HCT116 (cell line): ENCODE measurements around the gene XPO4. TPM values are rescaled to one million over a fixed set of nuclear protein-coding genes. Genes with fewer than 3 reads are reported as not detected.

Experiments
- ATAC-seq: fragments of 200-7000 bp; cut with Tn5 transposase; 2 replicates; pipeline ENCODE4 v1.9.1; 2020; ENCODE audit warnings: mild to moderate bottlenecking, moderate library complexity
- BruUV-seq: library from RNA; stranded (reverse); fragments of 400-500 nt; replicated peaks from 2 replicates; lab custom pipeline; 2021; lab: Mats Ljungman, UMichigan
- CTCF ChIA-PET: fragments of 300-600 bp; sonication (Branson Sonifier 250); formaldehyde crosslinking; loops from one replicate; lab custom pipeline; 2021; ENCODE audit warnings: antibody characterized with exemption; lab: Charles Lee
- POLR2A ChIA-PET: fragments of 300-600, 350-600 bp; sonication (Branson Sonifier 250); formaldehyde crosslinking; loops from one replicate; lab custom pipeline; 2021; ENCODE audit warnings: antibody characterized with exemption; lab: Charles Lee
- RAD21 ChIA-PET, 2 experiments: fragments of 300-600 bp; sonication (Branson Sonifier 250); formaldehyde crosslinking; loops; one replicate each; lab custom pipeline; 2023; ENCODE audit warnings: low total read pairs in 2 of 2; ENCODE audit not compliant: uncharacterized antibody in 2 of 2, unreplicated experiment in 2 of 2, low non-redundant PET in 1 of 2; lab: Charles Lee
- DNase-seq: peaks from one replicate; pipeline ENCODE4 v3.0.0-alpha.2; 2010; ENCODE audit warnings: low read depth, low spot score
- H2AFZ ChIP-seq: fragments of 200-600 bp; shearing (Covaris generic), sonication (generic); 2 replicates; pipeline ENCODE4 v1.6.1; 2017; ENCODE audit warnings: low read depth, mixed run types, mixed read lengths, antibody characterized with exemption, low read length; ENCODE audit not compliant: poor library complexity, severe bottlenecking
- H3K27ac ChIP-seq: 2 replicates; pipeline ENCODE4 v1.5.1; 2012; ENCODE audit warnings: low read depth, low read length
- H3K27me3 ChIP-seq: fragments of 200-600 bp; sonication (generic); 2 replicates; pipeline ENCODE4 v1.6.1; 2016; ENCODE audit warnings: mixed run types, low read length, mixed read lengths; ENCODE audit not compliant: insufficient read depth
- H3K36me3 ChIP-seq, 2 experiments: fragments of 200-500 bp in 1 of 2; fragments of 200-600 bp in 1 of 2; sonication (Bioruptor generic) in 1 of 2; sonication (generic) in 1 of 2; 2 replicates each; pipeline versions ENCODE4 v1.5.1 to v1.6.1; 2014 to 2016; ENCODE audit warnings: low read length in 2 of 2, inconsistent platforms in 1 of 2, mixed read lengths in 1 of 2, mixed run types in 1 of 2; ENCODE audit not compliant: insufficient read depth in 2 of 2, control insufficient read depth in 1 of 2
- H3K4me1 ChIP-seq, 2 experiments: fragments of 200-600 bp in 1 of 2; sonication (generic) in 1 of 2; 2 replicates each; pipeline versions ENCODE4 v1.5.1 to v1.6.1; 2012 to 2017; ENCODE audit warnings: low read length in 2 of 2, inconsistent platforms in 1 of 2, mild to moderate bottlenecking in 1 of 2, mixed read lengths in 1 of 2, mixed run types in 1 of 2, moderate library complexity in 1 of 2; ENCODE audit not compliant: insufficient read depth in 2 of 2, control insufficient read depth in 1 of 2
- H3K4me2 ChIP-seq: fragments of 200-600 bp; sonication (generic); 2 replicates; pipeline ENCODE4 v1.6.1; 2017; ENCODE audit warnings: mixed run types, low read length, mixed read lengths
- H3K4me3 ChIP-seq, 2 experiments: fragments of 200-600 bp in 1 of 2; sonication (generic) in 1 of 2; replicated peaks in 1 of 2; 2 replicates each; pipeline ENCODE4 v1.5.1; 2011 to 2016; ENCODE audit warnings: low read length in 2 of 2, control low read depth in 1 of 2, low read depth in 1 of 2, mild to moderate bottlenecking in 1 of 2, mixed read lengths in 1 of 2, mixed run types in 1 of 2
- H3K79me2 ChIP-seq: fragments of 200-600 bp; sonication (generic); 2 replicates; pipeline ENCODE4 v1.6.1; 2017; ENCODE audit warnings: mild to moderate bottlenecking, mixed run types, low read length, moderate library complexity, mixed read lengths; ENCODE audit not compliant: insufficient read depth
- H3K9ac ChIP-seq: fragments of 200-600 bp; sonication (generic); 2 replicates; pipeline ENCODE4 v1.6.1; 2016; ENCODE audit warnings: low read length, mixed read lengths
- H3K9me2 ChIP-seq: fragments of 200-600 bp; sonication (generic), shearing (Covaris generic); 2 replicates; pipeline ENCODE4 v1.6.1; 2017; ENCODE audit warnings: mixed run types, mild to moderate bottlenecking, moderate library complexity; ENCODE audit not compliant: insufficient read depth
- H3K9me3 ChIP-seq, 2 experiments: fragments of 200-500 bp in 1 of 2; fragments of 200-600 bp in 1 of 2; sonication (Bioruptor generic) in 1 of 2; sonication (generic) in 1 of 2; 2 replicates each; pipeline ENCODE4 v1.6.1; 2014 to 2017; ENCODE audit warnings: low read length in 2 of 2, mixed read lengths in 2 of 2, inconsistent platforms in 1 of 2, low read depth in 1 of 2, mild to moderate bottlenecking in 1 of 2, mixed run types in 1 of 2, moderate library complexity in 1 of 2; ENCODE audit not compliant: control insufficient read depth in 1 of 2, insufficient read depth in 1 of 2
- H4K20me1 ChIP-seq: fragments of 200-600 bp; sonication (generic), shearing (Covaris generic); 2 replicates; pipeline ENCODE4 v1.6.1; 2017; ENCODE audit warnings: mixed run types, mild to moderate bottlenecking, moderate library complexity; ENCODE audit not compliant: insufficient read depth
- ATF3 ChIP-seq: IDR thresholded peaks from 2 replicates; pipeline ENCODE4 v1.6.1; 2012
- CBX3 ChIP-seq: IDR thresholded peaks from 2 replicates; pipeline ENCODE4 v1.6.1; 2012; ENCODE audit warnings: low read depth
- CEBPB ChIP-seq: IDR thresholded peaks from 2 replicates; pipeline ENCODE4 v1.6.1; 2012; ENCODE audit warnings: low read depth
- EGR1 ChIP-seq: IDR thresholded peaks from 2 replicates; pipeline ENCODE4 v1.6.1; 2012; ENCODE audit warnings: low read depth
- ELF1 ChIP-seq: IDR thresholded peaks from 2 replicates; pipeline ENCODE4 v1.6.1; 2012; ENCODE audit warnings: low read depth, borderline replicate concordance
- FOSL1 ChIP-seq: IDR thresholded peaks from 2 replicates; pipeline ENCODE4 v1.6.1; 2012; ENCODE audit warnings: low read depth
- JUND ChIP-seq: IDR thresholded peaks from 2 replicates; pipeline ENCODE4 v1.6.1; 2012
- POLR2A ChIP-seq: IDR thresholded peaks from 2 replicates; pipeline ENCODE4 v1.7.0; 2011; ENCODE audit warnings: borderline replicate concordance; ENCODE audit not compliant: insufficient read depth, insufficient read length; ENCODE audit errors: extremely low read depth
- POLR2AphosphoS5 ChIP-seq: IDR thresholded peaks from 2 replicates; pipeline ENCODE4 v1.6.1; 2011; ENCODE audit warnings: mild to moderate bottlenecking, low read depth, low read length, moderate library complexity
- RAD21 ChIP-seq: IDR thresholded peaks from 2 replicates; pipeline ENCODE4 v1.6.1; 2012; ENCODE audit warnings: low read depth, mild to moderate bottlenecking
- REST ChIP-seq: IDR thresholded peaks from 2 replicates; pipeline ENCODE4 v1.6.1; 2012; ENCODE audit warnings: low read depth
- SIN3A ChIP-seq: IDR thresholded peaks from 2 replicates; pipeline ENCODE4 v1.6.1; 2012; ENCODE audit warnings: low read depth
- SP1 ChIP-seq: IDR thresholded peaks from 2 replicates; pipeline ENCODE4 v1.6.1; 2012; ENCODE audit warnings: low read depth
- SRF ChIP-seq: IDR thresholded peaks from 2 replicates; pipeline ENCODE4 v1.6.1; 2012; ENCODE audit warnings: low read depth
- TCF7L2 ChIP-seq: IDR thresholded peaks from 2 replicates; pipeline ENCODE4 v1.7.0; 2011; ENCODE audit warnings: borderline replicate concordance, inconsistent platforms; ENCODE audit not compliant: insufficient read depth, insufficient read length; ENCODE audit errors: extremely low read depth
- YY1 ChIP-seq: IDR thresholded peaks from 2 replicates; pipeline ENCODE4 v1.6.1; 2011; ENCODE audit warnings: low read length, low read depth, moderate library complexity, mild to moderate bottlenecking; ENCODE audit not compliant: insufficient replicate concordance; ENCODE audit errors: extremely low read depth
- ZBTB33 ChIP-seq: IDR thresholded peaks from 2 replicates; pipeline ENCODE4 v1.6.1; 2011; ENCODE audit warnings: mild to moderate bottlenecking, low read length, moderate library complexity; ENCODE audit not compliant: insufficient replicate concordance; ENCODE audit errors: extremely low read depth
- ZFX ChIP-seq: fragments of 450-650 bp; IDR thresholded peaks from 2 replicates; pipeline ENCODE4 v1.6.1; 2017
- ZNF274 ChIP-seq: fragments of 200-500 bp; sonication (Bioruptor generic); IDR thresholded peaks from 2 replicates; pipeline ENCODE4 v1.6.1; 2014; ENCODE audit warnings: mild to moderate bottlenecking, low read depth, low read length, inconsistent platforms
- intact Hi-C: fragments of 100-400 bp; cut with micrococcal nuclease; formaldehyde crosslinking; loops from 2 replicates; pipeline ENCODE4 v1.10.0; 2022
- total RNA-seq: library from RNA; stranded (reverse); gene quantifications from one replicate; pipeline ENCODE4 v1.2.1, GENCODE V29; 2021; ENCODE audit not compliant: unreplicated experiment

XPO4 gene
- total RNA-seq, 1 experiment from 2014 or later: 29.7 TPM

GRCh38 chr13:20780317-20780716 is 122.2 kb downstream of the XPO4 start (continued):
- TF ChIP-seq ELF1: no peak

DNA sequence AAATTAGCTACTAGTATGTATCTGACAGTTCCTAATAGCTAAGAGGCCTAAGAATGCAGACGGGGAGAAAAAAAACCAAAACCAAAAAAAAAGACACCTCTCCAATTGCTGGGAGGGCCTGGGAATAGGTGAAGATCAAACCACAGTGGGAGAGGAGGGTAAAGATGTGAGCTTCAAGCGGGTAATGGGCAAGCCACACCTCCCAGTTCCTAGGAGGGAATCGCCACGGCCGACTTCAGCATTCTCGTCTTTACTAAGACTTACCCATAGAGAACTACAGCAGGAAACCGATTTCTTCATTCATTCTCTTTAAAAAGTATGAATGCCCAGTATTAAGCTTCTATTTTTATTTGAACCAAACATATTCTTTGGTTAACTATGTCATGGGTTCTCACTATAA is 123.1 kb downstream of the XPO4 start:
- H3K27me3 ChIP-seq: no peaks in the 10 kb centered on the region
- no peaks in the 10 kb centered on the region for H3K9me3 ChIP-seq
- no peaks in the 10 kb centered on the region for H4K20me1 ChIP-seq
- no TSS peak for BruUV-seq
- ChIA-PET POLR2A (no interaction called here), CTCF (interaction anchor here (1.0 to 1.2 kb wide), 2 partner anchors 50 to 146 kb away, joined by 3 to 5 read pairs; no protein-coding TSS in a partner anchor), RAD21 (no interaction called here)
- no peak overlapping the region for H3K4me3 ChIP-seq
- peaks cover 17 to 20% of the 10 kb centered on the region in 2 experiments; a peak in 3 of 4 replicates for H3K36me3 ChIP-seq
- TF ChIP-seq TCF7L2 (no peak), RAD21 (no peak), FOSL1 (no peak), ZBTB33 (no peak), ATF3 (no peak), SRF (no peak), ZFX (no peak), EGR1 (no peak), CBX3 (no peak), CEBPB (no peak), REST (no peak), SIN3A (no peak), POLR2A (no peak), SP1 (no peak), JUND (no peak), POLR2AphosphoS5 (no peak), ZNF274 (no peak), YY1 (no peak), ELF1 (no peak)
- intact Hi-C loops: no loop called here
- H3K4me1 ChIP-seq: peaks cover 0 to 2% of the 10 kb centered on the region in 2 experiments; a peak in 1 of 4 replicates
- DNase-seq: no peak
- no peaks in the 10 kb centered on the region for H3K9me2 ChIP-seq
- H2AFZ ChIP-seq: no peak overlapping the region
- H3K4me2 ChIP-seq: no peak overlapping the region
- no peak overlapping the region for H3K9ac ChIP-seq
- H3K27ac ChIP-seq: no peak overlapping the region
- ATAC-seq: no peak
- H3K79me2 ChIP-seq: no peaks in the 10 kb centered on the region
